ENCODE measurements around the gene DESI2.

GRCh38 chr1:244710474-244711062 is 57.6 kb downstream of the DESI2 start:
- TF ChIP-seq CTCF (IDR thresholded peaks at IDR 0.05; ENCODE audit: insufficient read depth, low read length): no peak
- TF ChIP-seq POLR2AphosphoS5 (IDR thresholded peaks at IDR 0.05; ENCODE audit: low read depth): no peak
- no peak for TF ChIP-seq REST (IDR thresholded peaks at IDR 0.05; ENCODE audit: insufficient replicate concordance, low read depth)

All from HL-60 (cell line).